Mucosa of descending colon (tissue), 3 donors: Measurements from ENCODE around the gene ELL2. TPM values are rescaled to one million over a fixed set of nuclear protein-coding genes. Genes with fewer than 3 reads are reported as not detected.

ENCODE experiments used
- ATAC-seq: fragments of 200-7000 bp; cut with Tn5 transposase; one replicate; pipeline ENCODE4 v1.9.1; 2020; ENCODE audit warnings: mild to moderate bottlenecking, moderate library complexity
- DNase-seq, 3 donors: peaks; one replicate each; pipeline ENCODE4 v3.0.0-alpha.2; 2020
- H3K36me3 ChIP-seq: fragments of 200-600 bp; one replicate; pipeline ENCODE4 v1.8.0; 2021; ENCODE audit warnings: low read depth, mild to moderate bottlenecking
- H3K4me1 ChIP-seq: fragments of 200-600 bp; one replicate; pipeline ENCODE4 v1.8.0; 2021; ENCODE audit warnings: low read depth, mild to moderate bottlenecking
- H3K4me3 ChIP-seq: fragments of 200-600 bp; one replicate; pipeline ENCODE4 v1.8.0; 2021; ENCODE audit warnings: mild to moderate bottlenecking
- H3K9me3 ChIP-seq: fragments of 200-600 bp; one replicate; pipeline ENCODE4 v1.8.0; 2021; ENCODE audit warnings: mild to moderate bottlenecking
- intact Hi-C, 2 donors: fragments of 100-400 bp; cut with DNase I in 1 of 2; cut with micrococcal nuclease in 1 of 2; formaldehyde crosslinking; loops; one replicate each; pipeline versions ENCODE4 v1.11.0 to v1.11.1; 2022; cut with DNase I, micrococcal nuclease
- total RNA-seq, 3 donors: library from RNA; stranded (reverse); fragmentation: NEBNext Ultra II Directional in 2 of 3; extraction: Animal tissue kit (Norgen Biotek cat#: 25700) in 2 of 3; gene quantifications; one replicate each; pipeline versions ENCODE4 v1.2.1 to v1.2.4, GENCODE V29; 2021 to 2023
- TF ChIP-seq, protein P1 (sequence below): fragments of 200-600 bp; IDR thresholded peaks from one replicate; pipeline ENCODE4 v1.8.0; 2022; ENCODE audit warnings: antibody characterized with exemption, mild to moderate bottlenecking
- donor health status: DM: no; HTN: no; CAD: no; lungs with moderate emphysema.
- donor health status: DM: no; HTN: no; CAD: no.
- donor health status: DM: no; HTN: yes; CAD: no.

ELL2 gene
- total RNA-seq, 3 donors from 2014 or later, result 26.9 to 42.7 (median 31.7) TPM

DNA sequence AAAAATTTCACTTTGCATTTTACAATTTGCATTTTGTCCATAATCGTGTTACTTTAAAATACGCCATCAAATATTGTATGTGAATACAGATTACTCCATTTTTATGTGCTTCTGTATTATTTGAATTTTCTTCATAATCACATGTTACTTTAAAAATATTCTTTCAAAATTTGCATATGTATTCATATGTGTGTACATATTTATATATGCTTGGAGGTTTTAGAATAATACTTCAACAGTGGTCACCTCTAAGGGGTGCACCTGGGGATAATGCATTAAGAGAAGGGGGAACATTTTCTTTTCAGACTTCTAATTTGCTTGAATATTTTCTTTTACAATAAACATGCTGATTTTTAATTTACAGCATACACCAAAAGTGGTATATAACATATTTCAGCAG is 21.9 kb upstream of the ELL2 start:
- intact Hi-C loops, result no loop called here
- H3K36me3 ChIP-seq, result no peaks in the 10 kb centered on the region
- H3K9me3 ChIP-seq, result no peaks in the 10 kb centered on the region
- no peaks in the 10 kb centered on the region for H3K4me1 ChIP-seq
- TF ChIP-seq, protein P1, sequence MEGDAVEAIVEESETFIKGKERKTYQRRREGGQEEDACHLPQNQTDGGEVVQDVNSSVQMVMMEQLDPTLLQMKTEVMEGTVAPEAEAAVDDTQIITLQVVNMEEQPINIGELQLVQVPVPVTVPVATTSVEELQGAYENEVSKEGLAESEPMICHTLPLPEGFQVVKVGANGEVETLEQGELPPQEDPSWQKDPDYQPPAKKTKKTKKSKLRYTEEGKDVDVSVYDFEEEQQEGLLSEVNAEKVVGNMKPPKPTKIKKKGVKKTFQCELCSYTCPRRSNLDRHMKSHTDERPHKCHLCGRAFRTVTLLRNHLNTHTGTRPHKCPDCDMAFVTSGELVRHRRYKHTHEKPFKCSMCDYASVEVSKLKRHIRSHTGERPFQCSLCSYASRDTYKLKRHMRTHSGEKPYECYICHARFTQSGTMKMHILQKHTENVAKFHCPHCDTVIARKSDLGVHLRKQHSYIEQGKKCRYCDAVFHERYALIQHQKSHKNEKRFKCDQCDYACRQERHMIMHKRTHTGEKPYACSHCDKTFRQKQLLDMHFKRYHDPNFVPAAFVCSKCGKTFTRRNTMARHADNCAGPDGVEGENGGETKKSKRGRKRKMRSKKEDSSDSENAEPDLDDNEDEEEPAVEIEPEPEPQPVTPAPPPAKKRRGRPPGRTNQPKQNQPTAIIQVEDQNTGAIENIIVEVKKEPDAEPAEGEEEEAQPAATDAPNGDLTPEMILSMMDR, result no peak
- no peak for DNase-seq
- no peak for ATAC-seq
- H3K4me3 ChIP-seq, result no peak overlapping the region

DNA sequence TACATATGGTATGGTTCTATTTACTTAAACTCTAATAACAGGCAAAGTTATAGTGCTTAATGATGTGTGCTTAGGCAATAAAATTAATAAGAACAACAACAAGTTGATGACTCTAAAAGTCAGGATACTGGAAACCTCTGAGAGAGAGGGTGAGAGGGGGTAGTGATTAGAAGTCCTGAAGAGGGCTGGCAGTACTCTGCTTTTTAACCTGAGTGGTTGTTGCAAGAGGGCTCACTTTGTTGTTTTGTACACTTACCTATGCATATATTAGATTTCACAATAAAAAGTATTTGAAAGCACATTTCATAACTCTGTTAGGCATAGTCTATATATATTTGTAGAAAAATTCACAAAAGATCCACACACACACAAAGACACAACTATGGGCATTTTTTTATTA is 21.4 kb upstream of the ELL2 start:
- ATAC-seq, result no peak
- Histone ChIP-seq H3K4me3 (no peak overlapping the region), H3K9me3 (no peaks in the 10 kb centered on the region), H3K4me1 (no peaks in the 10 kb centered on the region), H3K36me3 (no peaks in the 10 kb centered on the region)
- TF ChIP-seq, protein P1, result no peak
- no peak for DNase-seq
- intact Hi-C loops, result no loop called here

DNA sequence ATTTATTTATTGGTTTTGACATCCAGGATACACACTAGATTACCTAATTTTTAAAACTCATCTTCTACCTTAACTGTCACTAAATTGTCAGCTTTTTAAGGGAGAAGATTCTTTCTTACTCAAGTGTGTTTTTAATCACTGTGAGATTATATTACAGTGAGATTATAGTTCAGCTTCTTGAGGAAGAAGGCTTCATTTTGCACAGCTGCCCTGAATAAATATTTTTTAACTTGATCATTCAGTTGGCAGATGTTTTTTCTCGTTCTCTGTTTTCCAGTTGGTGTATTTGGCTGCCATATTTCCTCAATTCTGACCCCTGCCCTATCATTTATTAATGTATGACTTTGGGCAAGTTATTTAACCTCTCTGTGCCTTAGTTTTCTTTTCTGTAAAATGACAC is 15.0 kb upstream of the ELL2 start:
- H3K36me3 ChIP-seq, result no peaks in the 10 kb centered on the region
- DNase-seq, result no peak
- ATAC-seq, result no peak
- TF ChIP-seq, protein P1, result no peak
- no peaks in the 10 kb centered on the region for H3K4me1 ChIP-seq
- no peak overlapping the region for H3K4me3 ChIP-seq
- intact Hi-C loops, result no loop called here
- no peaks in the 10 kb centered on the region for H3K9me3 ChIP-seq

DNA sequence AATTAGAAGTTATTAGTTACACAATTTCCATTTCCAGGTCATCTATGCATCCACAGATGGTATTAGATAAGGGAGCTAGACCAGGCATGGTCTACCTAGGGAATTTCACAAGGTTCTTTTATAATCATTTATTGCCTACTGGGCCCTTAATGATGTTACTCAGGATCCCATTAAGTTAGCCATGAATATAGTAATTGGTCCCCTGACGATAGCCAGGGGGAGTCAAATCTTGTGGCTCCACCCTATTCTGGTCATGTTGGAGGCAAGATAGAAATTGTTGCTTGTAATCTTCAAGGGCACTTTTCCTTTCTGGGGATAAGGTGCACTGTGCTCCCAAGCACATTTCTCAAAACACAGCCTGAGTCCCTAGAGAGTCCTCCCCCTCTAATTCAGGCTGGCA is 14.1 kb upstream of the ELL2 start:
- TF ChIP-seq, protein P1, result no peak
- no peak for ATAC-seq
- DNase-seq, result no peak
- H3K9me3 ChIP-seq, result no peaks in the 10 kb centered on the region
- intact Hi-C loops, result no loop called here
- no peaks in the 10 kb centered on the region for H3K4me1 ChIP-seq
- no peak overlapping the region for H3K4me3 ChIP-seq
- no peaks in the 10 kb centered on the region for H3K36me3 ChIP-seq

DNA sequence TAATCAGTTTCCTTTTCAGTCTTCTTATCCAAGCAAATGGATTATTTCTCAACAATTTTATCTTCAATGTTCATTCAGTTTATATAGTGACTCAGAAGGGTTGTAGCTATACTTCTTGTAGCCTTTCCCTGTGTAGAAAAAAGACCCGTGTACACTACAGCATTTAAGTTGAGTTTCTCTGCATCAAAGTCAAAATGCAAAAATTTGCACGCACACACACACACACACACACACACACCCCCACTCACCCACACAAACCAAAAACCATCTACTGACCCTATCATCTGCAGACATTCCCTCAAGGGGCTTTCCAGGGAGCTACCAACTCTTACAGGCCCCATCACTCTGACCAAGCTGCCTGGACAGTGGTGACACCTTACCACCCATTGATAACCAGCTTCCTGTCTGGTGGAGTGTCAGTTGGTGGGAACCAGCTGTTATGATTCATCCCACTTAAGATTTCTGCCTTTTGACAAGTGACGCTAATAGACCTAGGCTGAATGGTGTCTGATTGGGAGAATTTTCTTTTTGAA is 12.2 kb upstream of the ELL2 start:
- no peaks in the 10 kb centered on the region for H3K9me3 ChIP-seq
- intact Hi-C loops, result no loop called here
- no peaks in the 10 kb centered on the region for H3K4me1 ChIP-seq
- TF ChIP-seq, protein P1, result no peak
- no peak overlapping the region for H3K4me3 ChIP-seq
- ATAC-seq (peak; percentile 31), DNase-seq (no peak)
- no peaks in the 10 kb centered on the region for H3K36me3 ChIP-seq

DNA sequence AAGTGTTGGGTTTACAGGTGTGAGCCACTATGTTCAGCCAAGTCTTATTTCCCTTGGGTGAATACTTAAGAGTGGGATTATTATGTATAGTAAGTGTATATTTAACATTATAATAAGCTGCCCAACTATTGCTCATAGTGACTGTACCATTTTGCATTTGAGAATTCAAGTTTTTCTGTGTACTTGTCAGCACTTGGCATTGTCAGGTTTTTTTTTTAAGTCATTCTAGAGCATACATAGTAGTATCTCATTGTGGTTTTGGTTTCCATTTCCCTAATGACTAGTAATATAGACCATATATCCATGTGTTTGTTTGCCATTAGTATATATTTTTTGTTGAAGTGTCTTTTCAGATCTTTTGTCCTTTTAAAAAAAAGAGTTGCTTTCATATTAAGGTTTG is 10.5 kb upstream of the ELL2 start:
- H3K9me3 ChIP-seq, result no peaks in the 10 kb centered on the region
- no peak for ATAC-seq
- DNase-seq, result no peak
- TF ChIP-seq, protein P1, result no peak
- H3K36me3 ChIP-seq, result no peaks in the 10 kb centered on the region
- intact Hi-C loops, result no loop called here
- H3K4me1 ChIP-seq, result no peaks in the 10 kb centered on the region
- no peak overlapping the region for H3K4me3 ChIP-seq
